Measurements from ENCODE around the gene OSBPL5. TPM values are rescaled to one million over a fixed set of nuclear protein-coding genes. Genes with fewer than 3 reads are reported as not detected.

Gene OSBPL5
- total RNA-seq, 4 donors from 2014 or later: 39.9 to 94.0 (median 66.4) TPM

- 63 to 83% methylated on average over 1 to 4 of the region's 8 CpGs for WGBS, 2 donors (ENCODE audit: low coverage in 1 of 2)
- peak overlapping the region in 1 of 2 donors; percentile 99 for H3K4me3 ChIP-seq
- no peak for ATAC-seq
- peak overlapping the region in 3 of 4 donors; percentile 83 to 92 (median 88) for H3K27ac ChIP-seq
- peaks cover 0 to 18% of the 10 kb centered on the region in 2 donors for H3K36me3 ChIP-seq
- H3K4me1 ChIP-seq: peaks cover 0 to 69% (median 11%) of the 10 kb centered on the region in 3 donors
- TF ChIP-seq POLR2A (IDR thresholded peaks at IDR 0.05) (no peak), POLR2AphosphoS5 (IDR thresholded peaks at IDR 0.05) (no peak), EP300 (IDR thresholded peaks at IDR 0.05) (no peak), CTCF (IDR thresholded peaks at IDR 0.05) (no peak)
- no peaks in the 10 kb centered on the region for H3K27me3 ChIP-seq
- no peaks in the 10 kb centered on the region for H3K9me3 ChIP-seq
These were observed 109.2 kb downstream of the OSBPL5 start for GRCh38 chr11:3055891-3056290.

- 60 to 78% methylated on average over 1 to 10 of the region's 11 CpGs for WGBS, 2 donors (ENCODE audit: low coverage in 1 of 2)
- Histone ChIP-seq H3K4me1 (peaks cover 0 to 80% (median 32%) of the 10 kb centered on the region in 3 donors), H3K4me3 (no peak overlapping the region), H3K9me3 (no peaks in the 10 kb centered on the region), H3K27me3 (no peaks in the 10 kb centered on the region), H3K27ac (no peak overlapping the region), H3K36me3 (peaks cover 0 to 18% of the 10 kb centered on the region in 2 donors)
- ATAC-seq: no peak
- TF ChIP-seq CTCF (IDR thresholded peaks at IDR 0.05): no peak
- no peak for TF ChIP-seq POLR2AphosphoS5 (IDR thresholded peaks at IDR 0.05)
These were observed 112.5 kb downstream of the OSBPL5 start for GRCh38 chr11:3052567-3052966.

GRCh38 chr11:3052109-3052479 lies 113.0 kb downstream of the OSBPL5 start:
- Histone ChIP-seq H3K27ac (no peak overlapping the region), H3K9me3 (no peaks in the 10 kb centered on the region), H3K4me3 (no peak overlapping the region), H3K4me1 (peaks cover 0 to 78% (median 32%) of the 10 kb centered on the region in 3 donors), H3K27me3 (no peaks in the 10 kb centered on the region), H3K36me3 (peaks cover 0 to 23% of the 10 kb centered on the region in 2 donors)
- WGBS, 2 donors (ENCODE audit: low coverage in 1 of 2): 38 to 60% methylated on average over 6 to 10 of the region's 14 CpGs
- no peak for ATAC-seq
- TF ChIP-seq POLR2A (IDR thresholded peaks at IDR 0.05) (no peak), CTCF (IDR thresholded peaks at IDR 0.05) (no peak)

- ATAC-seq: no peak
- Histone ChIP-seq H3K4me3 (no peak overlapping the region), H3K27ac (peak overlapping the region in 2 of 4 donors; percentile 8 to 24), H3K9me3 (no peaks in the 10 kb centered on the region), H3K4me1 (peaks cover 0 to 74% (median 32%) of the 10 kb centered on the region in 3 donors), H3K27me3 (no peaks in the 10 kb centered on the region), H3K36me3 (peaks cover 0 to 28% of the 10 kb centered on the region in 2 donors)
- 44 to 60% methylated on average over 1 to 6 of the region's 13 CpGs for WGBS, 2 donors (ENCODE audit: low coverage in 1 of 2)
- no peak for TF ChIP-seq POLR2A (IDR thresholded peaks at IDR 0.05)
- no peak for TF ChIP-seq CTCF (IDR thresholded peaks at IDR 0.05)
- no peak for TF ChIP-seq EP300 (IDR thresholded peaks at IDR 0.05)
- TF ChIP-seq POLR2AphosphoS5 (IDR thresholded peaks at IDR 0.05): no peak
These were observed 113.7 kb downstream of the OSBPL5 start for GRCh38 chr11:3051196-3052108.
